SJSA1 (cell line): Measurements from ENCODE around the gene ALDOA. TPM values are rescaled to one million over a fixed set of nuclear protein-coding genes. Genes with fewer than 3 reads are reported as not detected.

Experiments
- DNase-seq, 2 experiments: peaks; one replicate each; pipeline ENCODE4 v3.0.0-alpha.2; 2015 to 2020; ENCODE audit warnings: low spot score in 2 of 2, low read depth in 1 of 2
- H3K27ac ChIP-seq: fragments of 250-450 bp; sonication (Bioruptor Pico); 2 replicates; pipeline ENCODE4 v1.5.1; 2020; ENCODE audit warnings: mild to moderate bottlenecking, moderate library complexity
- H3K27me3 ChIP-seq: fragments of 250-450 bp; sonication (Bioruptor Pico); replicated peaks from 2 replicates; pipeline ENCODE4 v1.5.1; 2020; ENCODE audit warnings: mild to moderate bottlenecking, moderate library complexity
- H3K36me3 ChIP-seq: fragments of 250-450 bp; sonication (Bioruptor Pico); 2 replicates; pipeline ENCODE4 v1.5.1; 2020; ENCODE audit warnings: mild to moderate bottlenecking
- H3K4me1 ChIP-seq: fragments of 250-450 bp; sonication (Bioruptor Pico); replicated peaks from 2 replicates; pipeline ENCODE4 v1.6.1; 2021; ENCODE audit warnings: mild to moderate bottlenecking
- H3K4me3 ChIP-seq: fragments of 250-450 bp; sonication (Bioruptor Pico); 2 replicates; pipeline ENCODE4 v1.5.1; 2020; ENCODE audit warnings: mild to moderate bottlenecking
- H3K9me3 ChIP-seq: fragments of 250-450 bp; sonication (Bioruptor Pico); replicated peaks from 2 replicates; pipeline ENCODE4 v1.5.1; 2020; ENCODE audit warnings: mild to moderate bottlenecking
- total RNA-seq: library from RNA; depleted of rRNA; stranded (reverse); fragments of >200 nt; shearing (Covaris generic); gene quantifications from 2 replicates; pipeline ENCODE4 v1.2.3, GENCODE V29; 2014

Gene ALDOA
- total RNA-seq, 1 experiment from 2014 or later, result 762 TPM

GRCh38 chr16:30068750-30069610 lies 3.4 kb downstream of the ALDOA start:
- H3K4me3 ChIP-seq, result no peak overlapping the region
- H3K36me3 ChIP-seq, result peaks cover 80% of the 10 kb centered on the region
- H3K27me3 ChIP-seq, result no peaks in the 10 kb centered on the region
- H3K27ac ChIP-seq, result no peak overlapping the region
- no peaks in the 10 kb centered on the region for H3K9me3 ChIP-seq
- no peak for DNase-seq
- peaks cover 24% of the 10 kb centered on the region for H3K4me1 ChIP-seq

- no peak overlapping the region for H3K27ac ChIP-seq
- H3K27me3 ChIP-seq, result no peaks in the 10 kb centered on the region
- no peaks in the 10 kb centered on the region for H3K9me3 ChIP-seq
- DNase-seq, result no peak
- H3K4me3 ChIP-seq, result no peak overlapping the region
- peaks cover 16% of the 10 kb centered on the region for H3K4me1 ChIP-seq
- peaks cover 84% of the 10 kb centered on the region for H3K36me3 ChIP-seq
Measured at GRCh38 chr16:30069611-30070462, 4.3 kb downstream of the ALDOA start.

- Histone ChIP-seq H3K27ac (no peak overlapping the region), H3K27me3 (no peaks in the 10 kb centered on the region), H3K9me3 (no peaks in the 10 kb centered on the region), H3K4me1 (peaks cover 18% of the 10 kb centered on the region), H3K4me3 (no peak overlapping the region), H3K36me3 (peaks cover 84% of the 10 kb centered on the region)
- DNase-seq, result no peak
Measured at GRCh38 chr16:30070490-30070889, 4.9 kb downstream of the ALDOA start.

- DNase-seq, result peak; percentile 91 to 93
- Histone ChIP-seq H3K9me3 (no peaks in the 10 kb centered on the region), H3K36me3 (peaks cover 79% of the 10 kb centered on the region), H3K27me3 (no peaks in the 10 kb centered on the region), H3K4me1 (peaks cover 17% of the 10 kb centered on the region), H3K4me3 (peak within 1 kb of the TSS; percentile 76), H3K27ac (peak within 1 kb of the TSS; percentile 79)
Measured at GRCh38 chr16:30075503-30076275, 10.1 kb downstream of the ALDOA start, which contains the start of gene PPP4C. TSS of gene PPP4C (plus strand) at chr16:30075994. CDS start at chr16:30076378, 384 bp downstream.

- Histone ChIP-seq H3K27ac (peak overlapping the region; percentile 79), H3K9me3 (no peaks in the 10 kb centered on the region), H3K4me1 (peaks cover 17% of the 10 kb centered on the region), H3K4me3 (peak overlapping the region; percentile 76), H3K27me3 (no peaks in the 10 kb centered on the region), H3K36me3 (peaks cover 79% of the 10 kb centered on the region)
- DNase-seq, result no peak
Measured at GRCh38 chr16:30076276-30076791, 10.8 kb downstream of the ALDOA start.

- H3K4me1 ChIP-seq, result peaks cover 17% of the 10 kb centered on the region
- H3K4me3 ChIP-seq, result peak overlapping the region; percentile 76; the same call in 1 of the 2 replicates
- no peaks in the 10 kb centered on the region for H3K27me3 ChIP-seq
- peaks cover 78% of the 10 kb centered on the region for H3K36me3 ChIP-seq
- H3K9me3 ChIP-seq, result no peaks in the 10 kb centered on the region
- DNase-seq, result no peak
- H3K27ac ChIP-seq, result no peak overlapping the region
Measured at GRCh38 chr16:30077656-30078055, 12.1 kb downstream of the ALDOA start.

GRCh38 chr16:30078744-30079143 lies 13.2 kb downstream of the ALDOA start:
- Histone ChIP-seq H3K27me3 (no peaks in the 10 kb centered on the region), H3K36me3 (peaks cover 83% of the 10 kb centered on the region), H3K4me1 (peaks cover 17% of the 10 kb centered on the region), H3K4me3 (no peak overlapping the region), H3K27ac (no peak overlapping the region), H3K9me3 (no peaks in the 10 kb centered on the region)
- no peak for DNase-seq

- Histone ChIP-seq H3K36me3 (peaks cover 86% of the 10 kb centered on the region), H3K27ac (no peak overlapping the region), H3K4me3 (no peak overlapping the region), H3K27me3 (no peaks in the 10 kb centered on the region), H3K4me1 (peaks cover 17% of the 10 kb centered on the region), H3K9me3 (no peaks in the 10 kb centered on the region)
- no peak for DNase-seq
Measured at GRCh38 chr16:30079480-30079879, 13.9 kb downstream of the ALDOA start.

- H3K36me3 ChIP-seq, result peaks cover 83% of the 10 kb centered on the region
Measured at GRCh38 chr16:30082545-30083090, 17.1 kb downstream of the ALDOA start.

GRCh38 chr16:30083216-30084055 lies 17.9 kb downstream of the ALDOA start:
- H3K36me3 ChIP-seq, result peaks cover 74% of the 10 kb centered on the region
- no peak for DNase-seq
- H3K9me3 ChIP-seq, result no peaks in the 10 kb centered on the region

More at GRCh38 chr16:30082545-30083090, 17.1 kb downstream of the ALDOA start:
- Histone ChIP-seq H3K9me3 (no peaks in the 10 kb centered on the region), H3K27ac (no peak overlapping the region), H3K27me3 (no peaks in the 10 kb centered on the region), H3K4me3 (no peak overlapping the region), H3K4me1 (peaks cover 1% of the 10 kb centered on the region)
- no peak for DNase-seq

GRCh38 chr16:30084096-30084815 lies 18.7 kb downstream of the ALDOA start:
- Histone ChIP-seq H3K9me3 (no peaks in the 10 kb centered on the region), H3K27ac (no peak overlapping the region), H3K36me3 (peaks cover 68% of the 10 kb centered on the region), H3K4me1 (no peaks in the 10 kb centered on the region), H3K27me3 (no peaks in the 10 kb centered on the region), H3K4me3 (no peak overlapping the region)
- DNase-seq, result no peak

More at GRCh38 chr16:30083216-30084055, 17.9 kb downstream of the ALDOA start:
- Histone ChIP-seq H3K27ac (no peak overlapping the region), H3K4me3 (no peak overlapping the region), H3K4me1 (no peaks in the 10 kb centered on the region), H3K27me3 (no peaks in the 10 kb centered on the region)

GRCh38 chr16:30084816-30085159 lies 19.2 kb downstream of the ALDOA start:
- no peak for DNase-seq

More at GRCh38 chr16:30084816-30085159, 19.2 kb downstream of the ALDOA start:
- H3K27me3 ChIP-seq, result no peaks in the 10 kb centered on the region
- H3K4me3 ChIP-seq, result no peak overlapping the region
- no peaks in the 10 kb centered on the region for H3K4me1 ChIP-seq
- H3K27ac ChIP-seq, result no peak overlapping the region
- H3K36me3 ChIP-seq, result peaks cover 63% of the 10 kb centered on the region
- no peaks in the 10 kb centered on the region for H3K9me3 ChIP-seq
